Spleen (tissue), 11 donors: Measurements from ENCODE around the gene MYPN. TPM values are rescaled to one million over a fixed set of nuclear protein-coding genes. Genes with fewer than 3 reads are reported as not detected.

ENCODE experiments used
- DNase-seq: peaks from one replicate; pipeline ENCODE4 v3.0.0-alpha.2; 2020
- H3K27ac ChIP-seq, 8 donors: fragments of 200-600 bp; sonication (generic) in 7 of 8; 1 replicate in 4 of 8; 2 replicates in 4 of 8; pipeline versions ENCODE4 v1.5.0 to v1.8.0; 2016 to 2021; ENCODE audit warnings: inconsistent platforms in 4 of 8, mild to moderate bottlenecking in 4 of 8, moderate library complexity in 1 of 8
- H3K27me3 ChIP-seq, 7 donors: fragments of 200-600 bp; sonication (generic) in 6 of 7; replicated peaks in 1 of 7; 1 replicate in 4 of 7; 2 replicates in 3 of 7; pipeline versions ENCODE4 v1.5.0 to v1.8.0; 2016 to 2021; ENCODE audit warnings: inconsistent platforms in 3 of 7, mild to moderate bottlenecking in 1 of 7
- H3K36me3 ChIP-seq, 6 donors: fragments of 200-600 bp; sonication (generic) in 5 of 6; 1 replicate in 4 of 6; 2 replicates in 2 of 6; pipeline versions ENCODE4 v1.5.0 to v1.8.0; 2016 to 2021; ENCODE audit warnings: inconsistent platforms in 2 of 6
- H3K4me1 ChIP-seq, 6 donors: fragments of 200-600 bp; sonication (generic) in 5 of 6; 1 replicate in 3 of 6; 2 replicates in 3 of 6; pipeline versions ENCODE4 v1.5.0 to v1.8.0; 2016 to 2021; ENCODE audit warnings: inconsistent platforms in 3 of 6
- H3K4me3 ChIP-seq, 8 donors: fragments of 200-600 bp; sonication (generic) in 7 of 8; 1 replicate in 4 of 8; 2 replicates in 4 of 8; pipeline versions ENCODE4 v1.5.0 to v1.8.0; 2016 to 2021; ENCODE audit warnings: inconsistent platforms in 4 of 8, mild to moderate bottlenecking in 4 of 8, moderate library complexity in 2 of 8
- H3K9me3 ChIP-seq, 8 donors: fragments of 200-600 bp; sonication (generic) in 7 of 8; 1 replicate in 4 of 8; 2 replicates in 4 of 8; pipeline versions ENCODE4 v1.5.0 to v1.8.0; 2016 to 2021; ENCODE audit warnings: inconsistent platforms in 4 of 8
- POLR2A ChIP-seq, 3 donors: fragments of 450-650 bp; IDR thresholded peaks; one replicate each; pipeline ENCODE4 v1.5.1; 2017; ENCODE audit warnings: antibody characterized with exemption in 3 of 3, mild to moderate bottlenecking in 1 of 3
- POLR2AphosphoS5 ChIP-seq, 3 donors: sonication (generic); formaldehyde crosslinking; IDR thresholded peaks; one replicate each; pipeline ENCODE4 v1.5.1; 2017; ENCODE audit warnings: antibody characterized with exemption in 3 of 3
- WGBS, 5 donors: extraction: QIAGEN DNeasy Blood & Tissue Kit in 3 of 5; methylation state at CpG; one replicate each; pipeline versions ENCODE4 v1.1.5 to v1.1.7; 2013 to 2018; 5-methylcytosine and 5-hydroxymethylcytosine counted together
- intact Hi-C: fragments of 100-400 bp; cut with DNase I; formaldehyde crosslinking; loops from one replicate; pipeline ENCODE4 v1.15.0; 2023; ENCODE audit warnings: low total_unique reads
- polyA plus RNA-seq, 3 donors: library from polyadenylated mRNA; stranded (reverse); fragments of 200-250 nt; gene quantifications; one replicate each; pipeline ENCODE4 v1.2.1, GENCODE V29; 2013
- total RNA-seq, 7 donors: library from RNA; depleted of rRNA in 3 of 7; stranded (reverse); fragments of >200 nt in 3 of 7; fragmentation: NEBNext Ultra II Directional in 4 of 7; extraction: Animal tissue kit (Norgen Biotek cat#: 25700) in 4 of 7; gene quantifications; one replicate each; pipeline versions ENCODE4 v1.1.0 to v1.2.1, GENCODE V29; 2016 to 2021
- TF ChIP-seq, protein P1 (sequence below), 11 experiments: fragments of 200-600 bp in 7 of 11; fragments of 450-650 bp in 4 of 11; sonication (generic) in 4 of 11; IDR thresholded peaks in 8 of 11; conservative IDR thresholded peaks in 3 of 11; 1 replicate in 7 of 11; 2 replicates in 4 of 11; pipeline versions ENCODE4 v1.4.0 to v1.8.0; 2016 to 2021; ENCODE audit warnings: antibody characterized with exemption in 11 of 11, inconsistent platforms in 4 of 11, mild to moderate bottlenecking in 1 of 11
- donor health status: healthy with polysubstance abuse.
- donor health status: DM: no; HTN: no; CAD: no; lungs with moderate emphysema.
- donor health status: DM: no; HTN: no; CAD: no.
- donor health status: Bipolar disorder and iron deficiency.
- donor health status: healthy.
- donor health status: DM: no; HTN: no; CAD: no.
- donor health status: DM: yes; HTN: yes; CAD: no.

Gene MYPN
- total and polyA plus RNA-seq, 10 donors = 0.03 to 0.94 (median 0.06) TPM; not detected in 5

DNA sequence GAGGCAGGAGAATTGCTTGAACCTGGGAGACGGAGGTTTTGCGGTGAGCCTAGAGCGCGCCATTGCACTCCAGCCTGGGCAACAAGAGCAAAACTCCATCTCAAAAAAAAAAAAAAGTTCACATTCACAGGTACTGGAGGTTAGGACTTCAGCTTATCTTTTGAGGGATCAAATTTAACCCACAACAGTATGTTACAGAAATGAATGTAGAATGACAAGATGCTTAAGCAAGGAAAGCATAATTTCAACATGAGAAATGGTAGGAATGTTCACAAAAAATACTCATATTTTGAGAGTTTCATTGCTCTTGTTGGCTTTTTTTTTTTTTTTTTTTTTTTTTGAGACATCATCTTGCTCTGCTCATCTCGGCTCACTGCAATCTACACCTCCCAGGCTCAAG, 32.3 kb upstream of the MYPN start:
- TF ChIP-seq POLR2A (IDR thresholded peaks at IDR 0.05) = no peak
- TF ChIP-seq POLR2AphosphoS5 (IDR thresholded peaks at IDR 0.05) = no peak
- TF ChIP-seq, protein P1, sequence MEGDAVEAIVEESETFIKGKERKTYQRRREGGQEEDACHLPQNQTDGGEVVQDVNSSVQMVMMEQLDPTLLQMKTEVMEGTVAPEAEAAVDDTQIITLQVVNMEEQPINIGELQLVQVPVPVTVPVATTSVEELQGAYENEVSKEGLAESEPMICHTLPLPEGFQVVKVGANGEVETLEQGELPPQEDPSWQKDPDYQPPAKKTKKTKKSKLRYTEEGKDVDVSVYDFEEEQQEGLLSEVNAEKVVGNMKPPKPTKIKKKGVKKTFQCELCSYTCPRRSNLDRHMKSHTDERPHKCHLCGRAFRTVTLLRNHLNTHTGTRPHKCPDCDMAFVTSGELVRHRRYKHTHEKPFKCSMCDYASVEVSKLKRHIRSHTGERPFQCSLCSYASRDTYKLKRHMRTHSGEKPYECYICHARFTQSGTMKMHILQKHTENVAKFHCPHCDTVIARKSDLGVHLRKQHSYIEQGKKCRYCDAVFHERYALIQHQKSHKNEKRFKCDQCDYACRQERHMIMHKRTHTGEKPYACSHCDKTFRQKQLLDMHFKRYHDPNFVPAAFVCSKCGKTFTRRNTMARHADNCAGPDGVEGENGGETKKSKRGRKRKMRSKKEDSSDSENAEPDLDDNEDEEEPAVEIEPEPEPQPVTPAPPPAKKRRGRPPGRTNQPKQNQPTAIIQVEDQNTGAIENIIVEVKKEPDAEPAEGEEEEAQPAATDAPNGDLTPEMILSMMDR (IDR thresholded peaks at IDR 0.05 in 8 of 11, conservative IDR thresholded peaks at IDR 0.05 in 3 of 11) = no peak
- Histone ChIP-seq H3K9me3 (no peaks in the 10 kb centered on the region), H3K27me3 (no peaks in the 10 kb centered on the region), H3K36me3 (no peaks in the 10 kb centered on the region), H3K4me1 (peaks cover 17 to 30% (median 23%) of the 10 kb centered on the region in 6 donors), H3K27ac (no peak overlapping the region), H3K4me3 (no peak overlapping the region)
- WGBS, 5 donors = 95 to 99% (median 98%) methylated on average over 5 of the region's 5 CpGs
- intact Hi-C loops = no loop called here
- DNase-seq = no peak

DNA sequence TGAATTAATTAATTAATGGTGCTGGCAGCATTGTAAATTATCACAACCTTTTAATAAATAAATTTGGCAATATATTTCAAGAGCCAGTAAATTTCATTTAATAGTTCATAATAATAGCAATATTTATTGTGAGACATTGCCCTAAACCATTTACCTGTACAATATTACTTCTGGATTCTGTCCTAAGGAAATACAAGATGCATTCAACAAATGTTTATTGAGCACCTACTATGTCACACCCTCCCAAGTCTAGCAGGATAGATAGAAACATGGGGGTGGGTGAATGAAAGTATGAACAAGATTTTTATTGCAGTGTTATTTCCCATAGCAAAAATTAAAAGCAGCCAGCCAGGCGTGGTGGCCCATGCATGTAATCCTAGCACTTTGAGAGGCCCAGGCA, 29.9 kb upstream of the MYPN start:
- H3K27ac ChIP-seq = no peak overlapping the region
- no peaks in the 10 kb centered on the region for H3K36me3 ChIP-seq
- H3K4me1 ChIP-seq = peaks cover 0 to 8% (median 3%) of the 10 kb centered on the region in 6 donors
- no peak for DNase-seq
- no peak overlapping the region for H3K4me3 ChIP-seq
- no peaks in the 10 kb centered on the region for H3K27me3 ChIP-seq
- WGBS, 5 donors = 84 to 100% (median 95%) methylated on average over 1 of the region's 1 CpG
- no peaks in the 10 kb centered on the region for H3K9me3 ChIP-seq
- intact Hi-C loops = no loop called here
- TF ChIP-seq POLR2AphosphoS5 (IDR thresholded peaks at IDR 0.05) (no peak), POLR2A (IDR thresholded peaks at IDR 0.05) (no peak)
- TF ChIP-seq, protein P1 (IDR thresholded peaks at IDR 0.05 in 8 of 11, conservative IDR thresholded peaks at IDR 0.05 in 3 of 11) = no peak

DNA sequence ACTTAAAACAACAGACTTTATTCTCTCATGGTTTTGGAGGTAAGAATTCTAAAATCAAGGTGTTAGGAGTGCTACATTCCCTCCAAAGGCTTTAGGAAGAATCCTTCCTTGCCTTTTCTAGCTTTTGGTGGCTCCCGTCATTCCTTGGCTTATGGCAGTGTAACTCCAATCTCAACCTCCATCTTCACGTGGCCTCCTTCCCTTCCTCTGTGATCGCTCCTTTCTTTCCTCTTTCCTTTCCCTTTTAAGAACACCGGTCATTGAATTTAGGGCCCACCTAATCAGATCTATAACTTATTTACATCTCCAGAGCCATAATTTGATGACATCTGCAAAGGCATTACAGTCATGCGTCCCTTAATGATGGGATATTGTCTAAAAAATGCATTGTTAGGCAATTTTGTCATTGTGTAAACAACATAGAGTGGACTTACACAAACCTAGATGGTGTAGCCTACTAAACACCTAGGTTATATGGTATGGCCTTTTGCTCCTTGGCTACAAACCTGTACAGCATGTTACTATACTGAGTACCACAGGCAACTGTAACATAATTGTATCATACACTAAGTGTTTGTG, 28.3 kb upstream of the MYPN start:
- peaks cover 0 to 4% (median 0%) of the 10 kb centered on the region in 6 donors for H3K4me1 ChIP-seq
- intact Hi-C loops = no loop called here

DNA sequence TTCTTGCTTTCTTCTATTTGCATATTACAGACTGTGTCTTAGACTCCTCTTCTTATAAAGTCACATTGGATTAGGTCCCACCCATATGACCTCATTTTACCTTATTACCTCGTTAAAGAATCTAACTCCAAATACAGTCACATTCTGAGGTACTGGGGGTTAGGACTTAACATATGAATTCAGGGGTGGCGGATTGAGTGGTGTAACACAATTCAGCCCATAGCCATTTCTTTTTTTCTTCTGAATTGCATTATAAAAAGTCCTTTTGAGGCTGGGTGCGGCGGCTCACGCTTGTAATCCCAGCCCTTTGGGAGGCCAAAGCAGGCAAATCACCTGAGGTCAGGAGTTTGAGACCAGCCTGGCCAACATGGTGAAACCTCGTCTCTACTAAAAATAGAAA, 27.4 kb upstream of the MYPN start:
- Histone ChIP-seq H3K9me3 (no peaks in the 10 kb centered on the region), H3K36me3 (no peaks in the 10 kb centered on the region), H3K27me3 (no peaks in the 10 kb centered on the region), H3K4me1 (peaks cover 0 to 6% (median 0%) of the 10 kb centered on the region in 6 donors), H3K27ac (no peak overlapping the region), H3K4me3 (no peak overlapping the region)
- DNase-seq = no peak
- WGBS, 5 donors = 85 to 95% (median 91%) methylated on average over 6 of the region's 6 CpGs
- intact Hi-C loops = no loop called here
- TF ChIP-seq, protein P1 (IDR thresholded peaks at IDR 0.05 in 8 of 11, conservative IDR thresholded peaks at IDR 0.05 in 3 of 11) = no peak
- TF ChIP-seq POLR2A (IDR thresholded peaks at IDR 0.05) = no peak
- TF ChIP-seq POLR2AphosphoS5 (IDR thresholded peaks at IDR 0.05) = no peak

More for the DNA sequence above, 28.3 kb upstream of the MYPN start:
- Histone ChIP-seq H3K27ac (no peak overlapping the region), H3K4me3 (no peak overlapping the region), H3K36me3 (no peaks in the 10 kb centered on the region), H3K9me3 (no peaks in the 10 kb centered on the region), H3K27me3 (no peaks in the 10 kb centered on the region)
- TF ChIP-seq, protein P1 (IDR thresholded peaks at IDR 0.05 in 8 of 11, conservative IDR thresholded peaks at IDR 0.05 in 3 of 11) = no peak
- no peak for TF ChIP-seq POLR2AphosphoS5 (IDR thresholded peaks at IDR 0.05)
- TF ChIP-seq POLR2A (IDR thresholded peaks at IDR 0.05) = no peak
- DNase-seq = no peak
- 81 to 89% (median 88%) methylated on average over 5 of the region's 5 CpGs for WGBS, 5 donors
